NOMO-1 (cell line): Measurements from ENCODE around the gene GJC2.
"Not testable (repeated sequence)": the region's sequence is repeated elsewhere in the genome, so short reads cannot be mapped to it uniquely, and the experiment has no call there.

Source experiments
- DNase-seq, 2 experiments: peaks; one replicate each; lab custom pipeline; 2025; ENCODE audit not compliant: unreplicated experiment in 2 of 2; lab: John Stamatoyannopoulos, UW

GJC2 gene

DNA sequence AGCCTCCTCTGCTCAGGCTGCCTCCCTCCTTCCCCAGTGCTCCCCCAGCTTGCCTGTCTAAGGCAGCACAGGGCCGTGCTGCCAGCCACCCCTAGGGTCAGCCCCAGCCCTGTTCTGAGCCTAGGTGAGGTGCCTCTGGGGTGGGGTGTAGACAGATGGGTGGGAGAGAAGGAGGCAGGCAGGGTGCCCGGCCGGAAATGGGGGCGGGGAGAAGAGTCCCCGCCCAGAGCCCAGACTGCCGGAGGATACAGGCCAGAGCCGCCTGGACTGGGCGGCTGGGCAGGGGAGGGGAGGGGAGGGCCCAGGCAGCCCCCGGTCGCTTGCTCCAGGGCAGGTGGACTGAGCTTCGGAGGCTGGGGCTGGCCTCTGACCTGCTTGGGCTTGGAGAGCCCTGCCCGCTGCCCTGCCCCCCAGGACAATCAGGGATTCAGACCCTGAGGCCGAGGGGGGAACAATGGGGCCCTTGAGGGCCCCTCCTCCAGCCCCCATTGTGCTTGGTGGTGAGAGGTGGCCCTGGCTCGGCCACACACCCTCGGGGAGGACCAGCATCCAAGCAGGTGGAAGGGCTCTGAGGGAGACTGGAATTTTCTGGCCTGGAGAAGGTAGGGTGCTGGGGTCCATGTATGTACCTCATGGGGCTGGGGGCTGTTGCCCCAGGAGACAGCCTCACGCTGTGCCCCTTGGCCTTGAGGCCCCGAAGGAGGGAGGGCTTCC lies at the start of gene GJC2:
TSS of gene GJC2 (plus strand) at position 525 of the 714 bp plus-strand sequence. CDS start 7,829 bp downstream, outside the sequence.
- DNase-seq, result no peak

- DNase-seq, result no peak
Measured at GRCh38 chr1:228100822-228101613, 48.7 kb upstream of the GJC2 start.

GRCh38 chr1:228101614-228101993 lies 48.1 kb upstream of the GJC2 start:
- no peak for DNase-seq

DNA sequence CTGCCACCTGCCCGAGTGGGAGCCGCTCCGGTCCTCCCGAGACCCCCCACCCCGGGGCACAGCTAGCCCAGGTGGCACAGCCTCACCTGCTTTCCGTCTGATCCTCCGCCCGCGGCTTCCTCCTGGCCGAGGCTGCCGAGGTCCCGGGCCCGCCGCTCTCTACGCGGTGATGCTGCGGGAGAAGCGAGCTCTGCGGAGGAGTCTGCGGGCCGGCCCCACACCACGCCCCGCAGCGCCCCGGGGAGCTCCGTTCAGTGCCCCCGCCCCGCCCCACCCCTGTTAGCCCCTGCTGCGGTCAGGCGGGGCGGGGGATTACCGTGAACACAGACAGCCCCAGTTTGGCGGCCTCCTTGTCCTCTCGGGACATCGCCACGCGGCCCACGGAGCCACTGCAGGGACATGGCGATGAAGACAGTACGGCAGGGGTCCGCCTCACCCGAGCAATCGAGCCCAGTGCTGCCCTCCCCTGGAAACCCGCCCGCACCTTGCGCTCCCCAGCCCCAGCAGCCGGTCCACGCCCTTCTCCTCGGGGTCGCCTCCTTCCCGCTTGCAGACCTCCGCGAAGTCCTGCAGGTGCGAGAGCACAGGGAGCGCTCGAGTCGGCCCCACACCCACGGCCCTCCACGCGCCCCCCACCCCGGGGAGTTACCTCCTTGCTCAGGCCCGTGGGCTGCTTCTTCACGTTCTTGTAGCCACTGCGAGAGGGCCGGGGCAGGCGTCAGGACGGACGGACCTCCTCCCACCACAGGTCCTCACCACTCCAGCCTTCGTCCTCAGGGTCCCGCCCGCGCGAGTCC lies 47.5 kb upstream of the GJC2 start:
- DNase-seq, result peak in 1 of 2 experiments; percentile 41

- peak; percentile 93 to 94 for DNase-seq
Measured at GRCh38 chr1:228102791-228103620, 46.7 kb upstream of the GJC2 start, which contains the start of gene C1orf35. Gene C1orf35, minus strand, starts transcription at chr1:228103325. Its CDS starts 98 bp downstream, at chr1:228103227.

GRCh38 chr1:228104526-228105269 lies 45.0 kb upstream of the GJC2 start:
- DNase-seq, result no peak

GRCh38 chr1:228105270-228105995 lies 44.3 kb upstream of the GJC2 start:
- no peak for DNase-seq

GRCh38 chr1:228105996-228106799 lies 43.5 kb upstream of the GJC2 start:
- no peak for DNase-seq

DNA sequence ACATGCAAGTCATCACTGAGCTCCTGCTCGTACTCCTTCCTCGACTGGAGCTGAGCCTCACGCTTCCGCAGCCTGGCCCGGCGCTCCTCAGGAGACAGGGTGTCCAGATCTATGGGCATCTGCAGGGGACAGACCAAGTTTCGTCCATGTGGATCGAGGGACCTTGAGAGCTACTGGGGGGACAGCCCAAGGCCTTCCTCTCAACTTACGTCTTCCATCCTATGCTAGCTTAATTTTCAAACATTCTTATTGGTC lies 43.0 kb upstream of the GJC2 start:
- no peak for DNase-seq

DNA sequence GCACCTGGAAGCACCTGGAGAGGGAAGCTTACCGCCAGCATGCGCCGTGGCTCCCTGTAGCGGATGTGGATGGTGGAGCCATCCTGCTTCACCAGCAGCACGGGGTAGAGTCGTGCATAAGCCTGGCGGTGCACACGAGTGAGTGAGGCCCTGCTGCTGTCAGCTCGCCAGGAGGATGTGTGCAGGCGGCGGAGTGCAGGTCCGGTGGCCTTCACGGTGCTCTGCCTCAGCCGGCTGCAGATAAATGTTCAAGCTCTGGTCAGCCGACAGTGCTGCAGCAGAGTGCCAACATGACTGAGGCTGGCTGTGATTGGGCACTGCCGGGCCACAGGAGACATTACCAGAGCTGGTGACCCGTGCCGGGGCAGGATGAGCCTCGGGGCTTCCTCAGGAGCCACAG lies 42.1 kb upstream of the GJC2 start:
- no peak for DNase-seq

GRCh38 chr1:228108055-228108690 lies 41.6 kb upstream of the GJC2 start:
- peak in 1 of 2 experiments; percentile 33 for DNase-seq

- DNase-seq, result no peak
Measured at GRCh38 chr1:228108742-228109072, 41.0 kb upstream of the GJC2 start.

GRCh38 chr1:228109073-228109961 lies 40.4 kb upstream of the GJC2 start, which contains the start of gene MRPL55:
Gene MRPL55, minus strand, starts transcription at chr1:228109299. Its CDS starts 1,039 bp downstream, at chr1:228108260.
- DNase-seq, result peak; percentile 93 to 95

GRCh38 chr1:228109962-228110488 lies 39.7 kb upstream of the GJC2 start:
- DNase-seq, result no peak

- no peak for DNase-seq
Measured at GRCh38 chr1:228110556-228110955, 39.2 kb upstream of the GJC2 start.

DNA sequence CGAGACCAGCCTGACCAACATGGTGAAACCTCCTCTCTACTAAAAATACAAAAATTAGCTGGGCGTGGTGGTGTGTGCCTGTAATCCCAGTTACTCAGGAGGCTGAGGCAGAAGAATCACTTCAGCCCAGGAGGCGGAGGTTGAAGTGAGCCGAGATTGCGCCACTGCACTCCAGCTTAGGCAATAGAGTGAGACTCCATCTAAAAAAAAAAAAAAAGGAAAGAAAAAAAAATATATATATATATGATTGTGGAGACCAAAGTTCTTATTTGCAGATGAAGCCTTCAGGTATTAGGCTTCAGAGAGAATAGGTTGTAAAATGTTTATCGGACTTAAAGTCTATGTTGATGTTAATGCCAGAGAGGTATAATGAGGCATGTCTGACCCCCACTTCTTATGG lies 38.4 kb upstream of the GJC2 start:
- DNase-seq, result not testable (repeated sequence)

DNA sequence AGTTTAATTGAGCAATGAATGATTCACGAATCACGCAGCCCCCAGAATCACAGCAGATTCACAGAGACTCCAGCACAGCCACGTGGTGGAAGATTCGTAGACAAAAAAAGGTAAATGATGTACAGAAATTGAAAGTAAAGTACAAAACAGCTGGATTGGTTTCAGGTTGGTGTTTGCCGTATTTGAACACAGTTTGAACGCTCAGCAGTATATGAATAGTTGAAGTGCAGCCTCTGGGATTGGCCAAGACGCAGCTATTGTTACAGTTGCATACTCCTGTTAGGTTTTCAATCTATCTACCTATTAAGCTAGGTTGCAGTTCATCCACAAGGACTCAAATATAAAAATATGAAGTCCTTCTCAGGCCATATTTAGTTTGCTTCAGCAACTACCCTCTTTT lies 37.6 kb upstream of the GJC2 start:
- no peak for DNase-seq
